Activated CD4-positive, alpha-beta T cell treated with anti-CD3 and anti-CD28 coated beads, Interleukin-2, Interleukin-6, amounts not matched to agents 100 ng/mL and 50 ng/mL, durations not matched to agents 16 hours and 8 hours (primary cell): ENCODE data around the gene DYNLT5.
"Not testable (repeated sequence)": the region's sequence is repeated elsewhere in the genome, so short reads cannot be mapped to it uniquely, and the experiment has no call there.

ENCODE experiments used
- DNase-seq: peaks from one replicate; pipeline ENCODE4 v3.0.0-alpha.2; 2020

Gene DYNLT5

GRCh38 chr1:66751160-66751559, 1.1 kb upstream of the DYNLT5 start:
- no peak for DNase-seq

- no peak for DNase-seq
Measured at GRCh38 chr1:66752671-66753371, 562 bp downstream of the DYNLT5 start.

GRCh38 chr1:66757722-66758240, 5.5 kb downstream of the DYNLT5 start:
- DNase-seq = no peak

GRCh38 chr1:66758241-66758755, 6.0 kb downstream of the DYNLT5 start:
- DNase-seq = no peak

- no peak for DNase-seq
Measured at GRCh38 chr1:66760506-66760905, 8.2 kb downstream of the DYNLT5 start.

GRCh38 chr1:66761221-66761620, 9.0 kb downstream of the DYNLT5 start:
- DNase-seq = no peak

- peak; percentile 70 for DNase-seq
Measured at GRCh38 chr1:66764994-66765578, 12.8 kb downstream of the DYNLT5 start.

GRCh38 chr1:66767626-66768025, 15.4 kb downstream of the DYNLT5 start:
- DNase-seq = no peak

- DNase-seq = no peak
Measured at GRCh38 chr1:66768965-66769364, 16.7 kb downstream of the DYNLT5 start.

GRCh38 chr1:66769512-66770229, 17.4 kb downstream of the DYNLT5 start:
- DNase-seq = peak; percentile 43

GRCh38 chr1:66770240-66770639, 18.0 kb downstream of the DYNLT5 start:
- DNase-seq = peak; percentile 13

GRCh38 chr1:66770694-66771093, 18.4 kb downstream of the DYNLT5 start:
- peak; percentile 27 for DNase-seq

GRCh38 chr1:66773227-66773626, 21.0 kb downstream of the DYNLT5 start:
- DNase-seq = no peak

GRCh38 chr1:66774438-66774837, 22.2 kb downstream of the DYNLT5 start:
- no peak for DNase-seq

- no peak for DNase-seq
Measured at GRCh38 chr1:66775646-66776045, 23.4 kb downstream of the DYNLT5 start.

- no peak for DNase-seq
Measured at GRCh38 chr1:66777831-66778230, 25.6 kb downstream of the DYNLT5 start.

- DNase-seq = no peak
Measured at GRCh38 chr1:66778266-66778665, 26.0 kb downstream of the DYNLT5 start.

- no peak for DNase-seq
Measured at GRCh38 chr1:66778969-66779368, 26.7 kb downstream of the DYNLT5 start.

- no peak for DNase-seq
Measured at GRCh38 chr1:66779475-66780078, 27.3 kb downstream of the DYNLT5 start.

GRCh38 chr1:66785800-66786199, 33.5 kb downstream of the DYNLT5 start:
- DNase-seq = not testable (repeated sequence)

- DNase-seq = peak; percentile 36
Measured at GRCh38 chr1:66787641-66788040, 35.4 kb downstream of the DYNLT5 start.

GRCh38 chr1:66788231-66788939, 36.1 kb downstream of the DYNLT5 start:
- peak; percentile 72 for DNase-seq
